K562 (cell line): ENCODE measurements around the gene IQGAP3.

Source experiments
- ATF3 ChIP-seq, 2 experiments: fragments of 450-650 bp in 1 of 2; sonication (generic) in 1 of 2; formaldehyde crosslinking in 1 of 2; IDR thresholded peaks in 1 of 2; conservative IDR thresholded peaks in 1 of 2; 2 replicates each; pipeline versions ENCODE4 v1.6.1 to v1.8.1; 2016 to 2023; ENCODE audit warnings: mild to moderate bottlenecking in 2 of 2, moderate library complexity in 2 of 2, inconsistent platforms in 1 of 2, missing genetic modification reagents in 1 of 2
- BHLHE40 ChIP-seq: IDR thresholded peaks from 2 replicates; pipeline ENCODE4 v1.6.1; 2011; ENCODE audit warnings: low read length, improper control_type of control experiment
- BRCA1 ChIP-seq, 2 experiments: fragments of 450-650 bp in 1 of 2; sonication (generic) in 1 of 2; formaldehyde crosslinking in 1 of 2; IDR thresholded peaks; 2 replicates each; pipeline versions ENCODE4 v1.5.0 to v1.6.1; 2017 to 2020; ENCODE audit warnings: mild to moderate bottlenecking in 1 of 2, missing genetic modification reagents in 1 of 2
- CHCHD3 ChIP-seq: fragments of 250-450 bp; sonication (Bioruptor Pico); IDR thresholded peaks from 2 replicates; pipeline ENCODE4 v2.1.2; 2022; ENCODE audit warnings: mild to moderate bottlenecking
- E2F4 ChIP-seq: sonication (generic); formaldehyde crosslinking; IDR thresholded peaks from 2 replicates; pipeline ENCODE4 v1.8.0; 2022; ENCODE audit warnings: mild to moderate bottlenecking, low read depth, missing genetic modification reagents
- ETV6 ChIP-seq, 3 experiments: fragments of 150-350 bp in 1 of 3; sonication (generic) in 1 of 3; formaldehyde crosslinking in 1 of 3; IDR thresholded peaks; 2 replicates each; pipeline versions ENCODE4 v1.6.1 to v1.8.0; 2014 to 2022; ENCODE audit warnings: borderline replicate concordance in 2 of 3, low read depth in 2 of 3, antibody characterized with exemption in 1 of 3, low read length in 1 of 3, mild to moderate bottlenecking in 1 of 3, missing genetic modification reagents in 1 of 3
- ILF3 ChIP-seq: fragments of 450-650 bp; IDR thresholded peaks from 2 replicates; pipeline ENCODE4 v1.6.1; 2018; ENCODE audit warnings: antibody characterized with exemption, mild to moderate bottlenecking, moderate library complexity, borderline replicate concordance
- NFYB ChIP-seq: IDR thresholded peaks from 2 replicates; pipeline ENCODE4 v1.6.1; 2011; ENCODE audit warnings: mild to moderate bottlenecking, moderate library complexity; ENCODE audit not compliant: insufficient read length; ENCODE audit errors: extremely low read depth
- NKRF ChIP-seq: fragments of 450-650 bp; IDR thresholded peaks from 2 replicates; pipeline ENCODE4 v1.6.1; 2016; ENCODE audit warnings: borderline replicate concordance
- POLR2A ChIP-seq: fragments of 450-650 bp; conservative IDR thresholded peaks from 2 replicates; pipeline ENCODE4 v1.6.1; 2016
- SIN3A ChIP-seq, 2 experiments: fragments of 150-350 bp in 1 of 2; IDR thresholded peaks; 2 replicates each; pipeline ENCODE4 v1.6.1; 2011 to 2016; ENCODE audit warnings: borderline replicate concordance in 2 of 2, low read depth in 2 of 2, low read length in 2 of 2, mild to moderate bottlenecking in 2 of 2, moderate library complexity in 2 of 2; ENCODE audit not compliant: control insufficient read depth in 1 of 2
- TAF1 ChIP-seq: IDR thresholded peaks from 2 replicates; pipeline ENCODE4 v1.6.1; 2011; ENCODE audit warnings: mild to moderate bottlenecking, low read length, moderate library complexity; ENCODE audit not compliant: insufficient read depth, control insufficient read depth, severe bottlenecking; ENCODE audit errors: extremely low read depth
- ZBTB26 ChIP-seq: fragments of 450-650 bp; formaldehyde crosslinking; IDR thresholded peaks from 2 replicates; pipeline ENCODE4 v1.4.0; 2022; ENCODE audit warnings: missing genetic modification characterization
- ZNF766 ChIP-seq: fragments of 200-800 bp; sonication (Bioruptor generic); conservative IDR thresholded peaks from 2 replicates; pipeline ENCODE4 v1.6.1; 2016; ENCODE audit warnings: missing genetic modification characterization, missing compliant biosample characterization

GRCh38 chr1:156493742-156494141 lies 78.6 kb downstream of the IQGAP3 start:
- TF ChIP-seq BHLHE40 (no peak), BRCA1 (IDR thresholded peaks at IDR 0.05) (no peak), BRCA1 (CRISPR knock-in tag; IDR thresholded peaks at IDR 0.05) (no peak), ZNF766 (CRISPR knock-in tag) (no peak), POLR2A (no peak), E2F4 (CRISPR knock-in tag) (no peak), ATF3 (IDR thresholded peaks at IDR 0.05) (no peak), ATF3 (CRISPR knock-in tag; conservative IDR thresholded peaks at IDR 0.05) (no peak), ETV6 (IDR thresholded peaks at IDR 0.05; ENCODE audit: borderline replicate concordance in 1 of 2, low read depth in 2 of 2, low read length in 1 of 2) (no peak), ETV6 (CRISPR knock-in tag; IDR thresholded peaks at IDR 0.05; ENCODE audit: borderline replicate concordance) (no peak), SIN3A (IDR thresholded peaks at IDR 0.05; ENCODE audit: borderline replicate concordance in 2 of 2, control insufficient read depth in 1 of 2, low read depth in 2 of 2, low read length in 2 of 2) (no peak), TAF1 (no peak), ILF3 (no peak), CHCHD3 (no peak), NFYB (no peak), NKRF (no peak), ZBTB26 (no peak)
